A673 (cell line): ENCODE data around the gene SYNE3. TPM values are rescaled to one million over a fixed set of nuclear protein-coding genes. Genes with fewer than 3 reads are reported as not detected.

Experiments
- BruUV-seq: library from RNA; stranded (reverse); fragments of 400-500 nt; replicated peaks from 2 replicates; lab custom pipeline; 2021; lab: Mats Ljungman, UMichigan
- CTCF ChIA-PET: fragments of 300-600 bp; sonication (Branson Sonifier 250); formaldehyde crosslinking; loops from one replicate; lab custom pipeline; 2022; ENCODE audit warnings: antibody characterized with exemption; lab: Charles Lee
- POLR2A ChIA-PET: fragments of 300-600 bp; sonication (Branson Sonifier 250); formaldehyde crosslinking; loops from one replicate; lab custom pipeline; 2022; ENCODE audit warnings: antibody characterized with exemption; ENCODE audit not compliant: low non-redundant PET; lab: Charles Lee
- DNase-seq: peaks from one replicate; pipeline ENCODE4 v3.0.0-alpha.2; 2015; ENCODE audit warnings: low spot score
- H3K27ac ChIP-seq: fragments of 200-600 bp; sonication (generic); 2 replicates; pipeline ENCODE4 v1.5.1; 2016; ENCODE audit warnings: mixed run types, low read depth, mild to moderate bottlenecking, mixed read lengths, antibody characterized with exemption, low read length; ENCODE audit not compliant: poor library complexity, severe bottlenecking
- H3K27me3 ChIP-seq: fragments of 200-600 bp; sonication (generic); replicated peaks from 2 replicates; pipeline ENCODE4 v1.6.1; 2017; ENCODE audit warnings: mixed run types, low read depth, mild to moderate bottlenecking, mixed read lengths, antibody characterized with exemption, low read length; ENCODE audit not compliant: insufficient read depth, poor library complexity
- H3K36me3 ChIP-seq: fragments of 200-600 bp; sonication (generic); 2 replicates; pipeline ENCODE4 v1.6.1; 2016; ENCODE audit warnings: mixed run types, mild to moderate bottlenecking, mixed read lengths, antibody characterized with exemption, low read length; ENCODE audit not compliant: insufficient read depth, poor library complexity, severe bottlenecking
- H3K4me1 ChIP-seq: fragments of 200-600 bp; sonication (generic); 2 replicates; pipeline ENCODE4 v1.6.1; 2017; ENCODE audit warnings: mixed run types, mild to moderate bottlenecking, mixed read lengths, antibody characterized with exemption, low read length; ENCODE audit not compliant: insufficient read depth, poor library complexity, severe bottlenecking
- H3K4me3 ChIP-seq: fragments of 200-600 bp; sonication (generic); 2 replicates; pipeline ENCODE4 v1.5.1; 2016; ENCODE audit warnings: low read depth, mixed run types, mild to moderate bottlenecking, mixed read lengths, low read length; ENCODE audit not compliant: poor library complexity, severe bottlenecking
- H3K9me3 ChIP-seq: fragments of 200-600 bp; sonication (generic); 2 replicates; pipeline ENCODE4 v1.6.1; 2016; ENCODE audit warnings: mixed run types, low read depth, mild to moderate bottlenecking, mixed read lengths, antibody characterized with exemption, low read length; ENCODE audit not compliant: poor library complexity, severe bottlenecking
- CTCF ChIP-seq: fragments of 300-800, 200-600 bp; sonication (generic); conservative IDR thresholded peaks from 2 replicates; pipeline ENCODE4 v1.5.1; 2017; ENCODE audit warnings: low read depth, mild to moderate bottlenecking, antibody characterized with exemption, low read length, moderate library complexity, mixed read lengths
- EZH2 ChIP-seq: fragments of 200-600 bp; sonication (generic); IDR thresholded peaks from 2 replicates; pipeline ENCODE4 v1.6.1; 2017; ENCODE audit warnings: borderline replicate concordance, low read depth, mild to moderate bottlenecking, mixed read lengths, antibody characterized with exemption, low read length; ENCODE audit not compliant: poor library complexity, severe bottlenecking
- intact Hi-C: fragments of 100-400 bp; cut with micrococcal nuclease; formaldehyde crosslinking; loops from one replicate; pipeline ENCODE4 v1.10.0; 2022; ENCODE audit not compliant: unreplicated experiment
- total RNA-seq: library from RNA; stranded (reverse); gene quantifications from 2 replicates; pipeline ENCODE4 v1.2.3, GENCODE V29; 2021

SYNE3 gene
- total RNA-seq, 1 experiment from 2014 or later: 6.4 TPM

DNA sequence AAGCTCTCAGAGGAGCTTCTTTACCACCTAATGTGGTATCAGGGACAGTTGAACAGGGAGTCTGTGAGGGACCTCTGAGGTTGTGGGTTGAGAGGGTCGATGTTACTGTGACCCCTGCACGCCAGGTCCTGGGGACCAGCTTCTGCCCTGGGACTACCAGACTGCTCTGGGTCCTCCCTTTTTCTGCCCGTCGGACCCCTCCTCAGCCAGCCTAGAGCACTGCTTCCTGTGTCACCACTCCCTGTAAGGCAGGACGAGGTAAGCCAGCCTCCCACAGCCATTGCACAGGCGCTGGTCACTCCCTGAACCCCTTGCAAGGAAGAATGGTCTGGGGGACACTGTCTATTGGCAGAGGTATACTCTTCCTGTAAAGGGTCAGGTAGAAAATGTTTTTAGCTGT is 38.1 kb downstream of the SYNE3 start:
- DNase-seq: no peak
- H3K27ac ChIP-seq: no peak overlapping the region

GRCh38 chr14:95477411-95478269 is 38.8 kb downstream of the SYNE3 start:
- H3K4me1 ChIP-seq: peaks cover 4% of the 10 kb centered on the region
- H3K36me3 ChIP-seq: no peaks in the 10 kb centered on the region
- intact Hi-C loops: no loop called here
- H3K27me3 ChIP-seq: no peaks in the 10 kb centered on the region
- no peak overlapping the region for H3K27ac ChIP-seq
- no peak for TF ChIP-seq CTCF
- no peak for TF ChIP-seq EZH2
- POLR2A ChIA-PET: no interaction called here
- no peaks in the 10 kb centered on the region for H3K9me3 ChIP-seq
- CTCF ChIA-PET: no interaction called here
- no peak overlapping the region for H3K4me3 ChIP-seq
- DNase-seq: no peak
- no TSS peak for BruUV-seq

More for the DNA sequence above, 38.1 kb downstream of the SYNE3 start:
- no peak for TF ChIP-seq CTCF
- no peak for TF ChIP-seq EZH2
- H3K9me3 ChIP-seq: no peaks in the 10 kb centered on the region
- no peaks in the 10 kb centered on the region for H3K4me1 ChIP-seq
- no peaks in the 10 kb centered on the region for H3K36me3 ChIP-seq
- no peak overlapping the region for H3K4me3 ChIP-seq
- no TSS peak for BruUV-seq
- CTCF ChIA-PET: no interaction called here
- intact Hi-C loops: no loop called here
- no peaks in the 10 kb centered on the region for H3K27me3 ChIP-seq
- POLR2A ChIA-PET: no interaction called here

DNA sequence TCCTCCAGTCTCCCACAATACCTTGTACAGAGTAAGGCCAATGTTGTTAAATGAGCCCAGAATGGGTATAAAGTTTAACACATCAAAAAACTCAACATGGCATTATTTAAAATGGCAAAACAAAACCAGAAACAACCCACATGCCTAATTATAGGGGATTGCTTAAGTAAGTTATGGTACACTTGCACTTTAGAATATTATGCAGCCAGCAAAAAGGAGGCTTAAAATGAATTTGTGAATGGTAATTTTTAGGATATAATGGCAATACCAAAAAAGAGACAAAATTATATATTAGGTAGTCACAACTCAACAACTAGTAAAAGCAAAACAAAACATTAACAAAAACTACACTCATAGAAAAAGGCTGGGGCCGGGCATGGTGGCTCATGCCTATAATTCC is 39.7 kb downstream of the SYNE3 start:
- Histone ChIP-seq H3K4me3 (no peak overlapping the region), H3K9me3 (no peaks in the 10 kb centered on the region), H3K27ac (no peak overlapping the region), H3K4me1 (peaks cover 4% of the 10 kb centered on the region), H3K27me3 (no peaks in the 10 kb centered on the region), H3K36me3 (no peaks in the 10 kb centered on the region)
- DNase-seq: no peak
- CTCF ChIA-PET: no interaction called here
- intact Hi-C loops: no loop called here
- no TSS peak for BruUV-seq
- POLR2A ChIA-PET: no interaction called here
- TF ChIP-seq CTCF: no peak
- no peak for TF ChIP-seq EZH2
